ENCODE measurements around the gene PCDHGC4. TPM values are rescaled to one million over a fixed set of nuclear protein-coding genes. Genes with fewer than 3 reads are reported as not detected.

PCDHGC4 gene
- total RNA-seq, 1 donor from 2014 or later = 1.5 TPM

- Histone ChIP-seq H3K36me3 (peaks cover 80% of the 10 kb centered on the region), H3K4me1 (peaks cover 83% of the 10 kb centered on the region), H3K4me3 (no peak overlapping the region), H3K27me3 (ENCODE audit: low read depth) (no peaks in the 10 kb centered on the region), H3K27ac (peak overlapping the region; percentile 66), H3K9me3 (no peaks in the 10 kb centered on the region)
- ATAC-seq = peak; percentile 64 to 69
- intact Hi-C loops (cut with DNase I) = no loop called here
- no peak for DNase-seq
- TF ChIP-seq CTCF (IDR thresholded peaks at IDR 0.05) = no peak
Observed at GRCh38 chr5:141521244-141521781, 36.5 kb downstream of the PCDHGC4 start.

- H3K36me3 ChIP-seq = peaks cover 80% of the 10 kb centered on the region
Observed at GRCh38 chr5:141522301-141522700, 37.5 kb downstream of the PCDHGC4 start.

GRCh38 chr5:141523991-141524390 is 39.2 kb downstream of the PCDHGC4 start:
- ATAC-seq (no peak), DNase-seq (no peak)
- Histone ChIP-seq H3K27me3 (ENCODE audit: low read depth) (no peaks in the 10 kb centered on the region), H3K4me1 (peaks cover 73% of the 10 kb centered on the region), H3K36me3 (peaks cover 81% of the 10 kb centered on the region), H3K27ac (peak overlapping the region; percentile 72), H3K4me3 (no peak overlapping the region), H3K9me3 (no peaks in the 10 kb centered on the region)
- no peak for TF ChIP-seq CTCF (IDR thresholded peaks at IDR 0.05)
- intact Hi-C loops (cut with DNase I) = no loop called here

More at GRCh38 chr5:141522301-141522700, 37.5 kb downstream of the PCDHGC4 start:
- Histone ChIP-seq H3K4me1 (peaks cover 74% of the 10 kb centered on the region), H3K27me3 (ENCODE audit: low read depth) (no peaks in the 10 kb centered on the region), H3K4me3 (no peak overlapping the region), H3K9me3 (no peaks in the 10 kb centered on the region), H3K27ac (peak overlapping the region; percentile 66)
- TF ChIP-seq CTCF (IDR thresholded peaks at IDR 0.05) = no peak
- intact Hi-C loops (cut with DNase I) = no loop called here
- DNase-seq (no peak), ATAC-seq (no peak)

- H3K4me1 ChIP-seq = peaks cover 73% of the 10 kb centered on the region
- no peaks in the 10 kb centered on the region for H3K9me3 ChIP-seq
- no peak overlapping the region for H3K4me3 ChIP-seq
- peak; percentile 87 for DNase-seq
- H3K27ac ChIP-seq = peak overlapping the region; percentile 72
- peaks cover 81% of the 10 kb centered on the region for H3K36me3 ChIP-seq
- H3K27me3 ChIP-seq (ENCODE audit: low read depth) = no peaks in the 10 kb centered on the region
- peak; percentile 99 for TF ChIP-seq CTCF (IDR thresholded peaks at IDR 0.05)
- intact Hi-C loops (cut with DNase I) = no loop called here
- peak; percentile 88 to 96 for ATAC-seq
Observed at GRCh38 chr5:141524604-141525597, 40.1 kb downstream of the PCDHGC4 start.

GRCh38 chr5:141525653-141526052 is 40.8 kb downstream of the PCDHGC4 start:
- intact Hi-C loops (cut with DNase I) = no loop called here

More at GRCh38 chr5:141525653-141526052, 40.8 kb downstream of the PCDHGC4 start:
- ATAC-seq = no peak
- Histone ChIP-seq H3K27ac (peak overlapping the region; percentile 72), H3K36me3 (peaks cover 80% of the 10 kb centered on the region), H3K27me3 (ENCODE audit: low read depth) (no peaks in the 10 kb centered on the region), H3K9me3 (no peaks in the 10 kb centered on the region), H3K4me3 (no peak overlapping the region), H3K4me1 (peaks cover 66% of the 10 kb centered on the region)
- no peak for DNase-seq
- no peak for TF ChIP-seq CTCF (IDR thresholded peaks at IDR 0.05)
